Right atrium auricular region (tissue), 2 donors: ENCODE data around the gene PTPN20. TPM values are rescaled to one million over a fixed set of nuclear protein-coding genes. Genes with fewer than 3 reads are reported as not detected.

ENCODE experiments used
- DNase-seq: peaks from one replicate; pipeline ENCODE4 v3.0.0-alpha.2; 2019; ENCODE audit warnings: low spot score
- H3K27ac ChIP-seq, 2 donors: fragments of 200-600 bp; sonication (generic); 1 replicate in 1 of 2; 2 replicates in 1 of 2; pipeline ENCODE4 v1.5.1; 2016 to 2019
- H3K27me3 ChIP-seq, 2 donors: fragments of 200-600 bp; sonication (generic); one replicate each; pipeline versions ENCODE4 v1.5.1 to v1.6.0; 2017 to 2019
- H3K36me3 ChIP-seq: fragments of 200-600 bp; sonication (generic); one replicate; pipeline ENCODE4 v1.5.1; 2016
- H3K4me1 ChIP-seq, 2 donors: fragments of 200-600 bp; sonication (generic); one replicate each; pipeline versions ENCODE4 v1.5.1 to v1.6.0; 2017 to 2019
- H3K4me3 ChIP-seq, 2 donors: fragments of 200-600 bp; sonication (generic); 1 replicate in 1 of 2; 2 replicates in 1 of 2; pipeline ENCODE4 v1.5.1; 2017 to 2019; ENCODE audit warnings: mild to moderate bottlenecking in 1 of 2, moderate library complexity in 1 of 2
- H3K9me3 ChIP-seq, 2 donors: fragments of 200-600 bp; sonication (generic); one replicate each; pipeline ENCODE4 v1.5.1; 2019
- total RNA-seq, 2 donors: library from RNA; depleted of rRNA; stranded (reverse); fragments of >200 nt; gene quantifications; one replicate each; pipeline ENCODE4 v1.1.0, GENCODE V29; 2016
- TF ChIP-seq, protein P1 (sequence below), 2 donors: fragments of 200-600 bp; sonication (generic); IDR thresholded peaks; one replicate each; pipeline ENCODE4 v1.5.1; 2019; ENCODE audit warnings: antibody characterized with exemption in 2 of 2

PTPN20 gene
- total RNA-seq, 2 donors from 2014 or later: 7.5 to 16.2 TPM

DNA sequence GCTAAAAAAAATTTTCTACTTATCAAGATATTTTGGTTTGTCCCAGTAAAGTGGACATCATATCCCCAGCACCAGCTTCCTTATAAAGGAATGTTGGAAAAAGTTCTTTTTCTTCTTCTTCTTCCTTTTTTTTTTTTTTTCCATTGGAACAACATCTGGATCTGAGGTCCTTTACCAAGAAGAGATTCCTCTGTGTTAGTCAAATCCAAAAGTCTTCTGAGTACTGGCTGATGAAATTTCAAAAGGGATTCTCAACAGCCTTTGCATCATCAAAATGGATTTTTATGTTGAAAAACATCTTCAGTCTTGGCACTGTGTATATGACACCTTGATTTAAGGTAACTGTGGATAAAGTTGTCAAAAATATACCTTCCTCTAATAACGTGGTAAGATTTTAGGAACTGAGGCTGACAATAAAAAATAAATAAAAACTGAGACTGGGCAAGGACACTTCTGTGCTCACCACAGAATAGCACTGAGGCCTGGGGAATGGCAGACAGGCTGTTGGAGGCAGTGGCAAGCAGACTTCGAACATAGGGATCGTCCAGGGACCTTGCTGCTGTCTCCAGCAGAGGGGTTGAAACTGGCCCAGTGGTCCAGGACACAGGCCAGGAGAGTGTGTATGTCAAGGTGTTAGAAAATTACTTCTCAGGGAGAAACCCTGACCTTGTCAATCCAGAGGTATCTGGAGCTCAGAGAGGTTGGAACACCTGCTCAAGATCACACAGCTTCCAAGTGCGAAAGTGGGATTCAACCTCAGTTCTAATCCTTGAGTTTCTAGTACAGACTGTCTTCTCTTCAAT lies 130.4 kb downstream of the PTPN20 start:
- H3K36me3 ChIP-seq: no peaks in the 10 kb centered on the region
- no peak for DNase-seq
- H3K9me3 ChIP-seq: no peaks in the 10 kb centered on the region
- no peaks in the 10 kb centered on the region for H3K27me3 ChIP-seq
- TF ChIP-seq, protein P1, sequence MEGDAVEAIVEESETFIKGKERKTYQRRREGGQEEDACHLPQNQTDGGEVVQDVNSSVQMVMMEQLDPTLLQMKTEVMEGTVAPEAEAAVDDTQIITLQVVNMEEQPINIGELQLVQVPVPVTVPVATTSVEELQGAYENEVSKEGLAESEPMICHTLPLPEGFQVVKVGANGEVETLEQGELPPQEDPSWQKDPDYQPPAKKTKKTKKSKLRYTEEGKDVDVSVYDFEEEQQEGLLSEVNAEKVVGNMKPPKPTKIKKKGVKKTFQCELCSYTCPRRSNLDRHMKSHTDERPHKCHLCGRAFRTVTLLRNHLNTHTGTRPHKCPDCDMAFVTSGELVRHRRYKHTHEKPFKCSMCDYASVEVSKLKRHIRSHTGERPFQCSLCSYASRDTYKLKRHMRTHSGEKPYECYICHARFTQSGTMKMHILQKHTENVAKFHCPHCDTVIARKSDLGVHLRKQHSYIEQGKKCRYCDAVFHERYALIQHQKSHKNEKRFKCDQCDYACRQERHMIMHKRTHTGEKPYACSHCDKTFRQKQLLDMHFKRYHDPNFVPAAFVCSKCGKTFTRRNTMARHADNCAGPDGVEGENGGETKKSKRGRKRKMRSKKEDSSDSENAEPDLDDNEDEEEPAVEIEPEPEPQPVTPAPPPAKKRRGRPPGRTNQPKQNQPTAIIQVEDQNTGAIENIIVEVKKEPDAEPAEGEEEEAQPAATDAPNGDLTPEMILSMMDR (IDR thresholded peaks at IDR 0.05): no peak
- H3K4me3 ChIP-seq: no peak overlapping the region
- H3K4me1 ChIP-seq: peaks cover 0 to 9% of the 10 kb centered on the region in 2 donors
- H3K27ac ChIP-seq: no peak overlapping the region

GRCh38 chr10:47042199-47042473 lies 130.9 kb downstream of the PTPN20 start:
- no peaks in the 10 kb centered on the region for H3K27me3 ChIP-seq
- H3K27ac ChIP-seq: no peak overlapping the region
- TF ChIP-seq, protein P1 (IDR thresholded peaks at IDR 0.05): no peak
- H3K36me3 ChIP-seq: no peaks in the 10 kb centered on the region
- peaks cover 0 to 9% of the 10 kb centered on the region in 2 donors for H3K4me1 ChIP-seq
- H3K4me3 ChIP-seq: no peak overlapping the region
- H3K9me3 ChIP-seq: no peaks in the 10 kb centered on the region
- no peak for DNase-seq

DNA sequence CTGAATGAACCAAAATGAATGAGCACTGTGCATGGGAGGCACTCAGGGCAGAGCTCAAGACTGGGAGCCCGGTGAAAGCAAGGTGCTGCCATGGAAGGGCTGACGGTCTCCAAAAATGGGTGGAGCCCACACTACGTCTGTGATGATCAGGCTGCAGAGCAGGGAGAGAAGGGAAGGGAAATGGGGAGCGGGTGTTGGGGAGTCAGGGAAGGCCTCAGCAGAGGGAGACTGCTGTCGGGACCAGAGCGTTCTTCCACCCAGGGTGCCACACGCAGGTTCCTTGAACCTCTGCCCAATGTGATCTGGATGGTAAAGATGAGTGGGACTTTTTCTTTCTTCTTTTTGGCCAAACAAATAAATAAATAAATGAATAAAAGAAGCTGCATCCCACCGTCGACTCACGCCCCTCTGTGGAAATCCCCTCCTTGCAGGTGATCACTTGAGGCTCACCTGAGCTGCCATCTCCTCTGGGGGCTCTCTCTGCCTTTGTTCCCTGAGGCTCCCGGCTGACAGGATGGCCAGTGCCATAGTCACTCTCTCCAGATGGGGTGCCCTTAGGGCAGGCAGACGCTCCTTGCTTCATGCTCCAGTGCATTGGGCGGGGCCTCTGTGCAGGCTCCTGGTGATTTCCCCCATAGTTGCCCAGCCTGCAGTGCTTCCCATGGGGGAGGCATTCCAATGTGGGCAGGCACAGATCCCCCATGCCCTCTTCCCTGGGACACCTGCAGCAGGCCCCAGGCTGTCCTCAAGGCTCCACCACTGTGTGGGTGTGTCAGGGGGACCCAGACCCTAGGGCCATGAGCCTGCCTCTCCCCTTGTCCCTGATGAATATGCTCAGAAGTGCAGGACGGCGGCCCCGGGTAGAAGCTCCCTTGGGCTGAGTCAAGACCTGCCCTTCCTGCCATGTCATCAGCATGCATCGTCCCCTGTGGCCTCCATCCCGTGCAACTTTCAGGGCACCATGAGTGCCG lies 131.8 kb downstream of the PTPN20 start:
- DNase-seq: no peak

DNA sequence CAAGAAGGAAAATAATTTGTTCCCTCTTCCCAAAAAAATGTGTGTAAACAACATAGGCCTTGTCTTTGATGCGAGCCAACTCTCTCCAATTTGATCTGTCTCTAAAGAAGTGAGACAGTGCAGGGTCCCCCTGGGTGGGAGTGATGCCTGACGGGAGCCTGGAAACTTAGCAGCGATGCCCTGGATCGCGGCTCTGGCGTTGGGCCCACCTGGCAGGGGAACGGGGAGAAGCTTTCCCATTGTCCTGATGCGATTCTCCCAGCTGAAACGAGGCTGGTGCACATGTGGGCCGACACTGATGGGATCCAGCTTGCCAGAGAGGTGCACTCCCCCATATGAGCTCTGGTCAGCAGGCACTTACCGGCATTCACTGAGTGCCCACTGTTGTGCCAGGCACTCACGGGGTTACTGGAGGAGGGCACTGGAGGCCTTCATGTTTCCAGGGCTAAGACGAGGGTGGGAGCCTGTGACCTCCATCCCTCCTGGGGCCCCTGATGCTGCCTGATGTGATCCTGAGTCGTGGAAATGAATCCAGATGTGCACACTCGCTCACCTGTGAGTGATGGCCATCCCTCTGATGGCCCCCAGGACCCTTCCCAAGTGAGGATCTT lies 132.8 kb downstream of the PTPN20 start:
- TF ChIP-seq, protein P1 (IDR thresholded peaks at IDR 0.05): no peak
- no peak for DNase-seq
- Histone ChIP-seq H3K36me3 (no peaks in the 10 kb centered on the region), H3K27me3 (no peaks in the 10 kb centered on the region), H3K4me1 (peaks cover 0 to 21% of the 10 kb centered on the region in 2 donors), H3K27ac (no peak overlapping the region), H3K9me3 (no peaks in the 10 kb centered on the region), H3K4me3 (no peak overlapping the region)

More for the DNA sequence above, 131.8 kb downstream of the PTPN20 start:
- Histone ChIP-seq H3K27me3 (no peaks in the 10 kb centered on the region), H3K4me3 (no peak overlapping the region), H3K27ac (no peak overlapping the region), H3K4me1 (peaks cover 0 to 19% of the 10 kb centered on the region in 2 donors), H3K36me3 (no peaks in the 10 kb centered on the region), H3K9me3 (no peaks in the 10 kb centered on the region)
- TF ChIP-seq, protein P1 (IDR thresholded peaks at IDR 0.05): no peak

DNA sequence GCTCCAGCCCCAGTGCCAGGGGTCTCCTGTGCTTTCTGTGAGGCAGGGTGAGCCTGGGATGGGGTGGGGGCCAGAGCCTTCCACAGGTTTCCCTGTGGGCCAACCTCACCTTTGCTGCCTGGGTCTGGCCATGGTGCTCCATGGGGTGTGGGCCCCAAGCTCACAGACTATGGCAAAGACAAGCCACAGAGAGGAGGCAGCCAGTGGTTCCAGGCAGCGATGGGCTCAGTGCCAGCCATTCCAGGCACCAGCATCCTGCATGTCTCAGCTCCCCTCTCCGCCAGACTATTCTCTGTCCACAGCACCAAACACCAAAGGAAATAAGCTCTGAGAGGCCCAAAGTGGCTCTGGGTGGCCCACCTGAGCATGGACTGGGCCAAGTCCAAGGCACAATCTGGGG lies 133.5 kb downstream of the PTPN20 start:
- no peaks in the 10 kb centered on the region for H3K27me3 ChIP-seq
- DNase-seq: no peak

More for the DNA sequence above, 133.5 kb downstream of the PTPN20 start:
- TF ChIP-seq, protein P1 (IDR thresholded peaks at IDR 0.05): no peak
- Histone ChIP-seq H3K4me3 (no peak overlapping the region), H3K4me1 (peaks cover 0 to 21% of the 10 kb centered on the region in 2 donors), H3K36me3 (no peaks in the 10 kb centered on the region), H3K27ac (no peak overlapping the region), H3K9me3 (no peaks in the 10 kb centered on the region)
